Hematopoietic multipotent progenitor cell treated with erythropoietin and hydrocortisone succinate and interleukin-3 and kit ligand, for 17 days (in vitro differentiated cells): Measurements from ENCODE around the gene CHMP3.
"Not testable (repeated sequence)": the region's sequence is repeated elsewhere in the genome, so short reads cannot be mapped to it uniquely, and the experiment has no call there.

Experiments
- DNase-seq: peaks from one replicate; pipeline ENCODE4 v3.0.0-alpha.2; 2015; ENCODE audit warnings: low spot score

Gene CHMP3

DNA sequence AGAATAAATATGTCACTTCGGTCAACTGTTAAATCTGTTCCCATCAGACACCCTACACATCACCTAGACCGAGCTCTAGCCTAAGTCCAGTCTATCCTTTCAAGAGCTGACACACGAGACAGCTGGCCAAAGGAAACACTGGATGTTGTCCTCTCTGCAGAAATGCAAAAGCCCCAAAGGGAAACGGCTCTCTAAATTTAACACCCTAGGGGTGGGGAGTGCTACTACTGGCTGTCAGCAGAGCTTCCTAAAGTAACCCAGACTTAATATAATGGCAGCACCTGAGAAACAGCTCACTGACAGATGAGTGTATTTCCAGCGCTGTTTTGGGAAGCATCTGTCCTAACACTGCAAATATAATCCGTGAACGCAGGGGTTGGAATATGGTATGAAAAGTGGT is 55.6 kb downstream of the CHMP3 start:
- no peak for DNase-seq

DNA sequence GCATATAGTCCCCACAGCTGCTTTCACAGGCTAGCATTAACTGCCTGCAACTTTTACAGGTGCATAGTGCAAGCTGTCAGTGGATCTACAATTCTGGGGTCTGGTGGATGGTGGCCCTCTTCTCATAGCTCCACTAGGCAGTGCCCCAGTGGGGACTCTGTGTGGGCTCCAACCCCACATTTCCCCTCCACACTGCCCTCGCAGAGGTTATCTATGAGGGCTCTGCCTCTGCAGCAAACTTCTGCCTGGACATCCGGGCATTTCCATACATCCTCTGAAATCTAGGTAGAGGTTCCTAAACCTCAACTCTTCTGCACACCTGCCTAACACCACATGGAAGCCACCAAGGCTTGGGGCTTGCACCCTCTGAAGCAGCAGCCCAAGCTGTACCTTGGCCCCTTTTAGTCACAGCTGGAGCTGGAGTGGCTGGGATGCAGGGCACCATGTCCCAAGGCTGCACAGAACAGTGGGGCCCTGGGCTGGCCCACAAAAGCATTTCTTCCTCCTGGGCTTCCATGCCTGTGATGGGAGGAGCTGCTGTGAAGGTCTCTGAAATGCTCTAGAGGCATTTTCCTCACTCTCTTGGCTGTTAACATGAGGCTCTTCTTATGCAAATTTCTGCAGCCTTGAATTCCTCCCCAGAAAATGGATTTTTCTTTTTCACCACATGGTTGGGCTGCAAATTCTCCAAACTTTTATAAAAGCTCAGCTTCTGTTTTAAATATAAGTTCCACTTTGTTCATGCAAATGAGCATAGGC is 62.7 kb downstream of the CHMP3 start:
- DNase-seq: no peak

DNA sequence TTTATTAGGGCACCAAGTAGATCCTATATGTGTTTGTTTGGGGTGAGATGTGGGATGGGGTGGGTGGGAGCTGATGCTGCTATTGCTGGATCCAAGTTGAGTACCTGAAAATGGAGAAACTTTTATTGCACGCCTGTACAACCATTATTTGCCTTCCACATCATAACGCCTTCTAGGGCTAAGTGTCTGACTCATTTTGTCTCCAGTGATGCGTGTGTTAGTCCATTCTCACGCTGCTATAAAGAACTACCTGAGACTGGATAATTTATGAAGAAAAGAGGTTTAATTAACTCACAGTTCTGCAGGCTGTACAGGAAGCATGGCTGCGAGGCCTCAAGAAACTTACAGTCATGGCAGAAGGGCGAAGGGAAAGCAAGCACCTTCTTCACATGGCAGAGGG is 63.9 kb downstream of the CHMP3 start:
- DNase-seq: no peak

DNA sequence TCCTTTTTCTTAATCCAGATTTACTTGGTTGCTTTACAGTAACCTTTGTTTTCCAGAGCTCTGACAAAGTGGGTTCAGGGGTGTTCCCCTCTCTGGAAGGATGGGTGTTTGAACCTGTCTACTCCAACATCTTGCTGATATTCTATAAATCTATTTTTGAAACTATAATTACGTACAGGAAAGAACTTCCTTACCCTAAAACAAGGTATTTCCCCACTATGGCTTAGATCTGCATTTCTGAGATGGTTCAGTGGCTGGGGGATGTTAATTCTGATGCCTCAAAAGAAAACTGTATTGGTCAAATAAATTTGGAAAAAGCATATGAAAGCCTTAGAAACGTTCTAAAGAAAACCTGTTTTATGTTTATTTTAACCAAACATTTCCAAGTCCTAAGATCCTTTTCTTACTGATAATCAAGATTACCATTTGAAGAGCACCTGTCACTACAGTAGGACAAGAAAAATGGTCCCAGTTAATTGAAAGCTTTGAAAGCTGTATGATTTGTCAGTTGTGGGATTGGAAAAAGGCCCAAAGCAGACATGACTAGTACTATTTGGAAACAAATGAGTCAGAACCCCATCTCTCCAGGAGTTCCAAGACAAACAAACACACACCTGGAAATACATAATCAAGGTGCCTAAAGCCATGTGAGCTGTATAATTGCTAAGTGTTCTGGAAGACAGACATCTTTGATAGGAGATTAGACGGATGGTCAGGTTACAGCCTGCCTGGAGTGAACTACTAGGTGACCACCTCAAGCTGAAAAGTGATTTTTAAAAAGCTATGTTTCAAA is 64.6 kb downstream of the CHMP3 start:
- no peak for DNase-seq

DNA sequence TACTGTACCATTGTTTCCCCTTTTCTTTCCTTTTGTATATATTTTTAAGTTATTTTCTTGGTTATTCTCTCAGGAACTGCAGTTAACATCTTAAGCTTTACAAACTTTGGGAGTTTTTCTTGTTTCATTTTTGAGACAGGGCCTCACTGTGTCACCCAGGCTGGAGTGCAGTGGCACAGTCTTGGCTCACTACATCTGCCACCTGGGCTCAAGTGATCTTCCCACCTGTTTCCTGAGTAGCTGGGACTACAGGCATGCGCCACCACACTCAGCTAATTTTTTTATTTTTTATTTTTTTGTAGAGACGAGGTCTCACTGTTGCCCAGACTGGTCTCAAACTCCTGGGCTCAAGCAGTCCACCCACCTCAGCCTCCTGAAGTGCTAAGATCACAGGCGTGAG is 66.9 kb downstream of the CHMP3 start:
- DNase-seq: not testable (repeated sequence)

DNA sequence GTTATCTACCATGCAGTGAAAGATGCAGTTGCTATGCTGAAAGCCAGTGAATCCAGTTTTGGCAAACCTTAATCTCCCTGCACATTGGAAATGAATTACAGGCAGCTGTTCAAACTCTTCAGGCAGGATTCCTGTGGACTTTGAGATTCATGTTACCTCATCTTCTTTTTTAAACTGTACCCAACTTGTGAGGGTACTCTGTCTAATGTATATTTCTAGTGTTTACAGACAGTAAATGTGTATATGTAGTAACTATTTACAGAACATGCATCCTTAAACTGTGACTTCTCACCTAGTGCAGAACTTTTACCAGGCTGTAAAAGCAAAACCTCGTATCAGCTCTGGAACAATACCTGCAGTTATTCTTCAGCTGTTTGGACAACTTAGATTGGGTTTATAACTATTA is 71.2 kb downstream of the CHMP3 start:
- no peak for DNase-seq

DNA sequence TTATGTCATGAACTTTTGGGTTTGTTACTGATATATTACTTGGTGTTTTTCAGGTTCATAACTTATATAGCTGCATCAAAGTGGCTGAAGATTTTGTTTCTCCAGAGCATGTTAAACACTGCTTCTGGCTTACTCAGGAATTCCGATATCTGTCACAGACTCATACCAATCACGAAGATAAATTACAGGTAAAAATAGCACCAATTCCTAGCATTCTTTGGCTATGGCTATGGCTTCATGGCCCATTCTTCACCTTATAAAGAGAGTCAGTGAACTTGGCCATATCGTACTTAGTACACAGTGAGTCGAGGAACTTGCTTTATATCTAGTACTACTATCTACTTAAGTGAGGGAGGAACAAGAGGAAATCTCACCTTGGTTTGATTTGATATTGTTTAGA is 72.2 kb downstream of the CHMP3 start:
- DNase-seq: no peak

DNA sequence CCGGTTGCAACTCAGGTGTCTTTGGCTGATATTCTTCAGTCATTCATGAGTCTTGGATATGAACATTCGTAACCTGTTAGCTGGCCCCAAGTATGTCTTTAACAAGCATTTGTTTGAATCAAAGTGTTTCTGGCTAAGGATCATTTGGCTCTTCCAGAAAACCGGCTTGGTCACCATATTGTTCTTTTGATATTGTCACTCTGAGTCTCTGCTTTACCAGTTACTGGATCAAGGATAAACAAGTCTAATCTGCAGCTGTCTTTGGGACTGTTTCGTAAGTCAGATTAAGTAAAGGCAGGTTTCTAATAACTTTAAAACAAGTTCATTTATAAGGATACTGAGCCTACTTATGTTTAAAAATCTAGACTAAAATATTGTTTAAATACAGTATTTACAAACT is 73.0 kb downstream of the CHMP3 start:
- no peak for DNase-seq

DNA sequence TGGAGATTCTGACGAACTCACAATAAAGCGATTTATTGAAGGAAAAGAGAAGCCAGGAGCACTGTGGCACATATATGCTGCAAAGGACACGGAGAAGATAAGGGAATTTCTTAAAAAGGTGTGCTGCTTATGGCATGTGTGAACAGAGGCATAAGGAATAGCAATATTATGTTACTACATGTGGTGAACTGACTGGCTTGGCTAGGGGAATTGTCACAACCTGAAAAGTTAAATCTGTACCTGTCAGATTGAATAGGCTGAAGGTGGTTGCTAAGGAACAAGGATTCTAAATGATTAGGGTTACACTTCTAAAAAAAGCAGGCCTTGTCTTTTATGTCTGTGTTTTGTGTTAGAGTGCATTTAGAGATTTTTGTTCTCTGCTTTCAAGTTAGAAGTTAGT is 73.7 kb downstream of the CHMP3 start:
- no peak for DNase-seq

DNA sequence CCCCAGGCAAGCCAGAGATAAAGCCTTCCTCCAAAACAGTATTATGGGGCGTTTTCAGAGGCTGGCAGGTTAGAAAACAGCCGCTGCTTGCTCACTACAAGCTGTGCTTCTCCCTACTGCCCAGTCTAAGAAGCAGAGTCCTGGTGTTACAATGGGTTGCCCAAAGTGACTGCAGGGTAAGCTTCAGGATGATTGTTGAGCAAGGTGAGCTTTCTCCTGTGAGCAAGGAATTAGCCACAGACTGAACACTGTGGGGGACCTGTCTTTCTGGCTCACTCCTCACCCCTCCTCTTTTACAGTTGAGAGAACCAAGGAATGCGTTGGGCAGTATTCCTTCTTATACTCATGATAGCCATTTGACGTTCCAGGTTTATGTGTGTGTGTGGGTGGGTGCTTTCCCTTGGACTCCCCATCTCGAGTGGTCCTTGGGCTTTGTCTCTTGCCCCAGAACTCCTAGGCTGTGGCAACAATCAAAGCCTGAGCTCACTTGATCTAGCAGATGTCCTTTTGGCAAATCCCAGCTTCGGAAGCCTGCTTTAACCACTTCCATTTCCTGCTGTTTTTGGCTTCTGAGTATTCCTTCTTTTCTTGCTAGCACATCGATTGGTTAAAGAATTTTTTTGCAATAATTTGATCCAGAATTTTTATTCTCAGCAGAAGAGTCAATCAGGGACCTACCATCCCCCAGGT is 74.5 kb downstream of the CHMP3 start:
- DNase-seq: no peak

DNA sequence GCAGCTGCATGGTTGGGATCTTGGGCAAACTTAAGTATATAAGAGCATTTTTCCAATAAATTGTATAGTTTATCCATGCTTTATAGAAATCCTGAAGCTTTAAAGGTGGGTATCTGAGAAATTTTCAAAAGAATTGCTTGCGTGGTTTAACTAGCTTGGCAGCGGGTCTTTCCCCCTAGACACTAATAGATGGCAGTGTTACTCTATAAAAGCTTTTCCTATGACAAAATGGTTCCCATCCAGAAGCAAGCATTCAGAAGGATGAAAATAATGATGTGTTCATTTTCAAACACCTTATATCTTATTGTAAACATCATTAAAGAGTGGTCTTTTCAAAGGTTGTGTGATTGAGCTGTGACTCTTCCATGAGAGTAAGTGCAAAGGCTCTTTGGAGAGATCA is 76.2 kb downstream of the CHMP3 start:
- no peak for DNase-seq

DNA sequence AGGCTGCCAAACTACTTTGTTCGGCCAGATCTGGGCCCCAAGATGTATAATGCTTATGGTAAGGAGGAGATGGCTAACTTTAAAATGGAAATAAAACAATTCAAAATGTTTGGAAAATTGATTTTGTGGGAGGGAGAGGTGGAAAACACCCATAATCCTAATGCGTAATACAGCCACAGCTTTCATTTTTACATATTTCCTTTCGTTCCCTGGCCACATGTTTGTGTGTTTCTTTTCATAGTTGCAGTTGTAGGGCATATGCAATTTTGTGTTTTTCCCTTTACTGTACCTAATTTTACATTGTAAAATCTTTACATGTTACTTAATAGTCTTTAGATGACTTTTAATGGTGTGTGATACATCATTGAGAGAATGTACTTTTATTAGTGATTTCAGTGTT is 77.4 kb downstream of the CHMP3 start:
- DNase-seq: no peak

DNA sequence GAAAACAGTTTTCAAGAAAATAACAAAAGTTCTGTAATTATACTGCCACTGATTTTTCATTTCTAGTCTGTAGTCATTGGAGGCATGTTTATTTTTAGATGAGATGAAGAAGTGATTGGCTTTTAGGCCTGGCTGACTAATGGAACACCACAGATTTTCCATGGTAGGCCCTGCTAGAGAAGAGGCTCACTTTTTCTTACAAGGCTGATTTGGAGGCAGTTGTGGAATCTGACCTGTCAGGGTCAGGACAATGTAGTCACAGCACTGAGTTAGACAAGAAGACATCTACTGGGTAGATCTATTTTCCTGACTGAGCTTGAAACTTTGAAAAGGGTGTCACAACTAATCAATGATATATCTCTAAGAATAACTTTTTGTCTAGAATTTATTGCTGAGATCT is 78.1 kb downstream of the CHMP3 start:
- no peak for DNase-seq

DNA sequence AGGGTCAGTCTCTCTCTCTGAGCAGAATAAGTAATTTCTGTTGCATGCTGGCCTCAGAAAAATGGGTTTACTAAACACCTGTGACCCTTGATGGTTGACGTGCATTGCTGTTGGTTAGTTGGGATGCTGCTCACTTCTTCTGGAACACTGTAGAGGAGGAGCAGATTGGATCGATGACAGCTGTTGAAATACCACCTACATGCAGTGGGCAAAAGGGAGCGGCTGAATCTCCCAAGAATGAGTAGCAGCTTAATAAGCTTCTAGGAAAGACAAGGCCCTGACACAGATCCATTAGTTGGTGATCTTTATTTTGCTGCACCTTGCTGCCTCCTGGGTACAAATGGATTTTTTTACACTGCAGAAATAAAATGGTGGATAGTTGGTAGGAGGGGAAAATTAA is 78.9 kb downstream of the CHMP3 start:
- DNase-seq: no peak

DNA sequence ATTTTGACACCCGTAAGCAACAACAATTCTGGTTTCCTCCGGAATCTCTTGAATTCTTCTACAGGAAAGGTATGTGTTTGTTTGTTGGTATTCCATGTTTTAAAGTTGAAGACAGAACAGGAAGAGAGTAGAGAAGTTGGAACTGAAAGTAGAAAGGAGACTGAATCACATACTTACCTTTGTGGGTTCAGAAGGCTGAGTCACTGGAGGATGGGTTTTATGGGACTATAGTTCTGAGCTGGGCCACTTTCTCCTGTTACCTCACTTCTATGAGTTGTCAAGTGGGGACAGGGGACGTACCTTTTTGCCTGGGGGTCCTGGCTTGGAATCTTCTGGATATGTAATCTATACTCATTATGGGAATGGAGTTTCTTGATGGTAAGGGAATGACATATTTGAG is 81.2 kb downstream of the CHMP3 start:
- no peak for DNase-seq

DNA sequence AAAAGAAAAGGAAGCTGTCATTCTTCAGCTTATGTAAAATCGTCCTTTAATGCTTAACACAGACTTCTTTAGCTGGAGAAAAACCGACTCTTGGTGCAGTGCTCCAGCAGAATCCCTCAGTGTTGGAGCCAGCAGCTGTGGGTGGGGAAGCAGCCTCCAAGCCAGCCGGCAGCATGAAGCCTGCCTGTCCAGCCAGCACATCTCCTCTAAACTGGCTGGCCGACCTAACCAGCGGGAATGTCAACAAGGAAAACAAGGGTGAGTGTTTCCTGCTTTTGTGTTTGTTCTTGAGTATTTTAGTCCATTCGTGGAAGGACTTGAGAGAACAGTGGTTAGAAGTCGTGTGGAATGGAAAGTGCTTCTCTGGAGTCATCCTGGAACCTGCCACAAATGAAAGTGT is 83.1 kb downstream of the CHMP3 start:
- no peak for DNase-seq

DNA sequence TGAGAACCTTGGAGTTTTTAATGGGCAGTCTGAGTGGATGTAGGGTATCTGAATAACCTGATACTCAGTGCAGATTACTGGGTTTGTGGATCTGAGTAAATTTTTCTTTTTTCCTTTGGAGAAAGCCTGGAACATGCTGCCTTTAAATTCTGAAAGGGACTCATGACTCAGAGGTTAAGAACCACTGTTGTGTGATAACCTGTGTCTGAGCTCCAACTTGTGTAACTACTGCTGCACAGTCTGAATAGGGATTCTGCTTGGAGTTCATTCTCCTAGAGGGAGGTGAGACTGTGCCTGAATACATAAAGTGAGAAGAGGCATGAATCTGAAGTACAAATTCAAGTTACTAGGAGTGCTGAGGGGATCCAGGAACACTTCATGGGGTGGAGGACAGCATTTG is 85.9 kb downstream of the CHMP3 start:
- DNase-seq: no peak

DNA sequence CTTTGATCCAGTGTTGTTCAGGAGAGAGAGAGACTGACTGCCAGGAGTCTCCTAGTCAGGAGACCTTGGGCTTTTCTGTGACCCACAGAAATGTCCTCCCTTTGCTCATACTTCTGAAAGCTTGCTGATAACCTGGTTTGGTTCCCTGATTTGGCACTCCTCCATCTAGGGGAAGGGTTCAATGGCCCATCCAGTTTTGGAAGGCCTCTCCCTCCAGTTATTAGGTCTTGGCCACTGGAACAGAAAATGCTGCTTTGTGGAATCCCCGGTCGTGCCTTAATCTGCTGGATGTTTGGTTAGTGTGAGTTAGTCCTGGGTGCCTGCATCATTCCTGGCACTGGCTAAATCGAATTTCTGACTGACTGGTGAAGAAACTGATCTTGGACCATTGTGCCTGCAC is 86.3 kb downstream of the CHMP3 start:
- no peak for DNase-seq

DNA sequence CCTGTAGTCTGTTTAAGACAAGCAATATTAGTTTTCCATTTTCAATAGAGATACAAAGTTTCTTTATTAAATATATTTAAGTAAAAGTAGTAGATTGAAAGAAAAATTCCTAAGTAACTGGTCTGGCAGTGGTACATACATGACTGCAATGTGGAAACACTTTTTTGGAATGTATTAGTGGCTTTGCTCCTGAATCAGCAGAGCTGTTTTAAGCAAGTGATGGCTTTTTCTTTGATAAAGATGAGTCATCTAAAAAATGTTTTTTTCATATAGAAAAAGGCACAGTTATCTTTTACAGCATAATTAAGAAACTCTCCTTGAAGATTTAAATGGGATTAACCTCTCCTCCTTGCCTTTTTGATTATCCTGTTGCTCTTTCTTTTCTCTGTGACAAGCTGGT is 87.2 kb downstream of the CHMP3 start:
- DNase-seq: no peak

DNA sequence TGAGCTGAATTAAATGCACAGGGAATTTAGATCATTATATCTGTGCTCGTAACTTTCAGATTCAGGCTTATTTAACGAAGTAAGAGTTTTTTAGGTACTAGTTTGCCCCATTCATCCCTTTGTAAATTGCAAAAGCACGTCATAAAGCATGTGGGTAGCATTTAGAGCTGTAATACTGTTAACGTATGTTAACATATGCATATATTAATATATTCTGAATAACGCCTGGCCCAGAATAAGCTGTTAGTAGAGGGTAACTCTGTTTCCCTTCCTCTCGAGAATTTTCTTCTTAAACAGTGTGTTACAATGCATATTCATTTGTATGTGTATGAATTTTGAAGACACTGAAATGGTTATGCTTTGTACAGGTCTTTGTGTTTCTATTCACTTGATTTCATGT is 91.6 kb downstream of the CHMP3 start:
- no peak for DNase-seq

DNA sequence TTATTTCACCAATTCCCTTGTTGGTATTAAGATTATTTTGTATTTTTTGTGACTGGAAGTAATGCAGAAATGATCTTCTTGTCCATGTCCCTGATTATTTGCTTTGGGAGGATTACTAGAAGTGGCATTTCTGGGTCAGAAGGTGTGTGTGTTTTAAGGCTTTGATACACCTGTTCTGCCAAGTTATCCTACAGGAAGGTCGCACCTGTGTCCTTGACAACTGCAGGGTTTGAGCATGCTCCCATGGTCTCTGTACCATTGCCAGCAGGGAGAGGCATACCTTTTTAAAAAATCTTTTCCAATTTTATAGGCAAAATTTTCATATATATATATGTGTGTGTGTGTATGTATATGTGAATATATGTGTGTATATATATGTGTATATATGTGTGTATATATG is 92.4 kb downstream of the CHMP3 start:
- no peak for DNase-seq

DNA sequence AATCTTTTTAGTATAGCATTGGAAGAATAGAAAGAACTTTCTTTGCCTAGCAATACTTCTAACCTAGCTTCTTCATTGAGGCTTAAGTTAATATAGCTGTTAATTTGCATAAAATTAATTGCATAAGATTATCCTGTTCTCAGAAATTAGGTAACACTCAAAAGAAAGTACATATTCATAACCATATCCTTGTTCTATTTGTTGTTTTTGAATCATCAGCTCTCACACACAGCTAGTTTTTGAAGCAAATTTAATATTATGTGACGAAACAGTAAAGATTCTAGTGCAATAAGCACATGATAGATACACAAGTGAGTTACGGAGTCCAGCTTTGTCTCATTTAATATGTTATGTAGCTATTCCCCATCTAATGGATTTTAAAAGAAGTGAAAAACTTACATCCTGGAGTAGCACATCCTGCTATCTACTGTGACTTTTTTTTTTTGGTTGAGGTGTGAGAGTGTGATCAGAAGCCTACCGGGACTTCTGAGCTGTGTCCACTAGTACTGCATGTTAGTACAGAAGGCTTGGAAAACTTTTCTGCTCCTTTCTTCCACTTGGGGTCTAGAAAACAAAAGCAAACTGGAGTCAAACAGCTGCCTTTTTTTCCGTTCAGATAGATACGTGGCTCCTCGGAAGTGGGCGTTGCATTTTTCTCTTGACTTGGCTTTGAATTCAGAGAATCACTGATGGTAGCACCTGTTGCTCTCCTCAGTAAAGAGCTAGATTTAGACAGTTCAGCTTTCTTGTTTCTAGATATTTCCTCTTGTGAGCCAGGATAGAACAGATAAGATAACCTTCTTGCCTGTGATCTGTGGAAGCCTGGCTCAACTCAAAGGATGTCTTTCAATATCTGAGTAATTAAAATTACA is 94.8 kb downstream of the CHMP3 start:
- no peak for DNase-seq
